ENCODE results near the gene RFLNA. TPM values are rescaled to one million over a fixed set of nuclear protein-coding genes. Genes with fewer than 3 reads are reported as not detected.

Gene RFLNA
- total RNA-seq, 2 experiments from 2014 or later: not detected

DNA sequence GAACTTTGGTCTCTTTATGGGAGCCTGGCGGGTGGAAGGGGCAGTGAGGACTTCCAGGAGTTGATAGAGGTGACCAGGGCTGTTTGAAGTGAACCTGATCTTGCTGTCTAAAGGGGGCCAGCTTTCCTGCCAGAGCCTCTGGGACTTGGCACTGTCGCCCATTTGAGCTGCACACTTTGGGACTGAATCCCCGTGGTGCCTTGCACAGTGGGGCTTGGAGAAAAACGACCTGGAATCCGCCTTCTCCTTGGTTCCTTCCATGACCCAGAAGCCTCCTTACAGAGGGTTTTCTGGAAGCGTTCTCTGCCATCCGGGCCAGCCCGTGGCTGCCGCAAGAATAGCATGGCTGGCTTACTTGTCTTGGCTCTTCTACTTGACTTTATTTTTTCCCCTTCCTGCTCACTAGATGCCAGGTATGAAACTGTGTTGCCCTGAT is 2.0 kb downstream of the RFLNA start:
- BruUV-seq (replicated peaks): no TSS peak
- no peak overlapping the region for H3K4me2 ChIP-seq (ENCODE audit: low read length)
- DNase-seq (ENCODE audit: low spot score): no peak
- H3K79me2 ChIP-seq (ENCODE audit: insufficient read depth, low read depth, low read length): no peaks in the 10 kb centered on the region
- CTCF ChIA-PET (ENCODE audit: unreplicated experiment): no interaction called here
- POLR2A ChIA-PET: no interaction called here
- H4K20me1 ChIP-seq (ENCODE audit: insufficient read depth, low read length): no peaks in the 10 kb centered on the region
- no peaks in the 10 kb centered on the region for H3K4me1 ChIP-seq (ENCODE audit: insufficient read depth, low read length, poor library complexity, severe bottlenecking)
- intact Hi-C loops (cut with micrococcal nuclease; ENCODE audit: unreplicated experiment): no loop called here
- H3K36me3 ChIP-seq (ENCODE audit: insufficient read depth, low read length): no peaks in the 10 kb centered on the region
- H3K9me2 ChIP-seq (ENCODE audit: insufficient read depth, low read length): no peaks in the 10 kb centered on the region
- H3K27ac ChIP-seq (ENCODE audit: low read depth, low read length, poor library complexity, severe bottlenecking): no peak overlapping the region
- no peaks in the 10 kb centered on the region for H3K9me3 ChIP-seq (ENCODE audit: low read length)
- H3K4me3 ChIP-seq (ENCODE audit: low read depth, low read length, poor library complexity, severe bottlenecking): no peak overlapping the region
- TF ChIP-seq EZH2phosphoT487 (IDR thresholded peaks at IDR 0.05; ENCODE audit: borderline replicate concordance, low read depth, low read length): no peak
- TF ChIP-seq CTCF (conservative IDR thresholded peaks at IDR 0.05; ENCODE audit: low read length): no peak
- no peak overlapping the region for H2AFZ ChIP-seq (ENCODE audit: low read length)

GRCh38 chr12:124297389-124297788 is 2.5 kb downstream of the RFLNA start:
- ChIA-PET CTCF (ENCODE audit: unreplicated experiment) (no interaction called here), POLR2A (no interaction called here)
- Histone ChIP-seq H3K27ac (ENCODE audit: low read depth, low read length, poor library complexity, severe bottlenecking) (no peak overlapping the region), H3K79me2 (ENCODE audit: insufficient read depth, low read depth, low read length) (no peaks in the 10 kb centered on the region), H3K9me2 (ENCODE audit: insufficient read depth, low read length) (no peaks in the 10 kb centered on the region), H4K20me1 (ENCODE audit: insufficient read depth, low read length) (no peaks in the 10 kb centered on the region), H3K36me3 (ENCODE audit: insufficient read depth, low read length) (no peaks in the 10 kb centered on the region), H3K4me1 (ENCODE audit: insufficient read depth, low read length, poor library complexity, severe bottlenecking) (no peaks in the 10 kb centered on the region), H2AFZ (ENCODE audit: low read length) (no peak overlapping the region), H3K4me3 (ENCODE audit: low read depth, low read length, poor library complexity, severe bottlenecking) (no peak overlapping the region), H3K4me2 (ENCODE audit: low read length) (no peak overlapping the region), H3K9me3 (ENCODE audit: low read length) (no peaks in the 10 kb centered on the region)
- TF ChIP-seq CTCF (conservative IDR thresholded peaks at IDR 0.05; ENCODE audit: low read length) (no peak), EZH2phosphoT487 (IDR thresholded peaks at IDR 0.05; ENCODE audit: borderline replicate concordance, low read depth, low read length) (no peak)
- intact Hi-C loops (cut with micrococcal nuclease; ENCODE audit: unreplicated experiment): no loop called here
- no peak for DNase-seq (ENCODE audit: low spot score)
- BruUV-seq (replicated peaks): no TSS peak

DNA sequence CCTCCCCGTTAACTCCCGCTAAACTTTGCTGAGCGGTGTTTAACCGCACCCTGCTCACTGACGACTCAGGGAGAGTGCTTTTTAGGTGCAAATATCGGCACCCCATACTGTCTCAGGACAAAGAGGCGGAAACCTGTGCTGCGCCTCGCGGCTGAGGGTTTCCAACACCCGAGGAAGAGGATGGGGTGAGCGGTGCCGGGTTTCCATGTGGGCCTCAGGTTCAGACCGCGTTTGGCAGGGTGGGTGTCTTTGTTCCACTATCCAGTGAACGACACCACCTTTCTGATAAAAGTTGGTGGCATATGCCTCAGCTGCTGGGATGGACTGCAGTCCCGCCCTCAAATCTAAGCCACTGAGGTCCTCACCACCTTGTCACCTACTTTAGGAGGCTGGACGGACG is 3.0 kb downstream of the RFLNA start:
- intact Hi-C loops (cut with micrococcal nuclease; ENCODE audit: unreplicated experiment): no loop called here
- CTCF ChIA-PET (ENCODE audit: unreplicated experiment): no interaction called here
- Histone ChIP-seq H2AFZ (ENCODE audit: low read length) (no peak overlapping the region), H3K9me2 (ENCODE audit: insufficient read depth, low read length) (no peaks in the 10 kb centered on the region), H3K4me3 (ENCODE audit: low read depth, low read length, poor library complexity, severe bottlenecking) (no peak overlapping the region), H3K9me3 (ENCODE audit: low read length) (no peaks in the 10 kb centered on the region), H3K27ac (ENCODE audit: low read depth, low read length, poor library complexity, severe bottlenecking) (no peak overlapping the region), H4K20me1 (ENCODE audit: insufficient read depth, low read length) (no peaks in the 10 kb centered on the region), H3K4me1 (ENCODE audit: insufficient read depth, low read length, poor library complexity, severe bottlenecking) (no peaks in the 10 kb centered on the region), H3K79me2 (ENCODE audit: insufficient read depth, low read depth, low read length) (no peaks in the 10 kb centered on the region), H3K4me2 (ENCODE audit: low read length) (no peak overlapping the region), H3K36me3 (ENCODE audit: insufficient read depth, low read length) (no peaks in the 10 kb centered on the region)
- TF ChIP-seq EZH2phosphoT487 (IDR thresholded peaks at IDR 0.05; ENCODE audit: borderline replicate concordance, low read depth, low read length) (no peak), CTCF (conservative IDR thresholded peaks at IDR 0.05; ENCODE audit: low read length) (no peak)
- no peak for DNase-seq (ENCODE audit: low spot score)
- POLR2A ChIA-PET: no interaction called here
- BruUV-seq (replicated peaks): no TSS peak
